ENCODE measurements around the gene NFASC. TPM values are rescaled to one million over a fixed set of nuclear protein-coding genes. Genes with fewer than 3 reads are reported as not detected.

NFASC gene
- total and polyA plus RNA-seq, 3 donors from 2014 or later, result 9.9 to 13.9 (median 10.2) TPM

DNA sequence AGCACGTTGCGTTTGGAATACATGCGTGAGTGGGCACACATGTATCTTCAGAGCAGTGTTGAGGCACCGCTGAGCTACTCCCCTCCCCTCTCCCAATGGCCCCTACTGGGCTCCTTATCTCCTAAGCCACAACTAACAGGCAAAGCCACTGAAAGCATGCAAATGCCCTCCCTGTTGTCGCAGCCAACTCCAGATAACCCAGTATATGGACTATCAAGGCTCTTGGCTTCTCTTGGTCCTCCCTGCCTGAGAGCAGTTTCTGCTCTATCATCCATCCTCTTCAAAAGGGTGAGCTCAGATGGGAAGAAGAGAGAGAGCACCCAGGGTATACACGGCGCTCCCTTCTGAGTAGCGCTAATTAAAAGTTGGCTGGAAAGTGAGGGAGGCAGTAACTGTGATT is 113.8 kb downstream of the NFASC start:
- H3K27me3 ChIP-seq, result no peaks in the 10 kb centered on the region
- no peak for DNase-seq
- 80 to 87% methylated on average over 8 of the region's 8 CpGs for WGBS, 2 donors
- H3K4me3 ChIP-seq, result no peak overlapping the region
- no peak overlapping the region for H3K27ac ChIP-seq
- no peak for TF ChIP-seq POLR2A (IDR thresholded peaks at IDR 0.05)
- TF ChIP-seq, protein P1, sequence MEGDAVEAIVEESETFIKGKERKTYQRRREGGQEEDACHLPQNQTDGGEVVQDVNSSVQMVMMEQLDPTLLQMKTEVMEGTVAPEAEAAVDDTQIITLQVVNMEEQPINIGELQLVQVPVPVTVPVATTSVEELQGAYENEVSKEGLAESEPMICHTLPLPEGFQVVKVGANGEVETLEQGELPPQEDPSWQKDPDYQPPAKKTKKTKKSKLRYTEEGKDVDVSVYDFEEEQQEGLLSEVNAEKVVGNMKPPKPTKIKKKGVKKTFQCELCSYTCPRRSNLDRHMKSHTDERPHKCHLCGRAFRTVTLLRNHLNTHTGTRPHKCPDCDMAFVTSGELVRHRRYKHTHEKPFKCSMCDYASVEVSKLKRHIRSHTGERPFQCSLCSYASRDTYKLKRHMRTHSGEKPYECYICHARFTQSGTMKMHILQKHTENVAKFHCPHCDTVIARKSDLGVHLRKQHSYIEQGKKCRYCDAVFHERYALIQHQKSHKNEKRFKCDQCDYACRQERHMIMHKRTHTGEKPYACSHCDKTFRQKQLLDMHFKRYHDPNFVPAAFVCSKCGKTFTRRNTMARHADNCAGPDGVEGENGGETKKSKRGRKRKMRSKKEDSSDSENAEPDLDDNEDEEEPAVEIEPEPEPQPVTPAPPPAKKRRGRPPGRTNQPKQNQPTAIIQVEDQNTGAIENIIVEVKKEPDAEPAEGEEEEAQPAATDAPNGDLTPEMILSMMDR (IDR thresholded peaks at IDR 0.05), result no peak
- H3K36me3 ChIP-seq (ENCODE audit: low read depth, missing control alignments), result no peaks in the 10 kb centered on the region
- intact Hi-C loops (cut with DNase I; ENCODE audit: low total_unique reads), result no loop called here
- H3K4me1 ChIP-seq, result no peaks in the 10 kb centered on the region
- H3K9me3 ChIP-seq, result no peaks in the 10 kb centered on the region

DNA sequence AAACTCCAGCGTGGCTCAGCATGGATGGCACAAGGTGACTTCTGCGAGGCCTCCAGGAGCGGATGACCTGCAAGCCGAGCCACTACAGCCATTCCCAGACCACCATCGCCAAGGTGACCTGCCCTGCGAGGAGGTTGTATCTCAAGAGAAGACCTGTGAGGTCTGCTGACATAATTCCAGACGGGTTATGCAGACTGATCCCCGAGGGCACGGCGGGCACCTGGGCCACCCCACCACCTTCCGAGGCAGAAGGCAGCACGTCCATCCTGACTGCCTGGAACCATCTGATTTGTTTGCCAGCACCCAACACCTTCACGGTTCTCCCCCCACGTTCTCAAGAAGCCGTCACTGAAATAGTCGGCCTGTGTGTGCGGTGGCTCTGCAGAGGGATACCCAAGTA is 115.5 kb downstream of the NFASC start:
- intact Hi-C loops (cut with DNase I; ENCODE audit: low total_unique reads), result loop anchor here (5.0 kb wide), 1 partner anchor 71 kb away; no protein-coding TSS in a partner anchor
- TF ChIP-seq, protein P1 (IDR thresholded peaks at IDR 0.05), result no peak
- no peak for TF ChIP-seq POLR2A (IDR thresholded peaks at IDR 0.05)
- 87 to 90% methylated on average over 13 to 14 of the region's 17 CpGs for WGBS, 2 donors

GRCh38 chr1:204987689-204988088 is 117.0 kb downstream of the NFASC start:
- Histone ChIP-seq H3K36me3 (ENCODE audit: low read depth, missing control alignments) (no peaks in the 10 kb centered on the region), H3K9me3 (no peaks in the 10 kb centered on the region), H3K27me3 (no peaks in the 10 kb centered on the region), H3K4me1 (no peaks in the 10 kb centered on the region), H3K27ac (no peak overlapping the region), H3K4me3 (no peak overlapping the region)
- DNase-seq, result no peak
- 89% methylated on average over 3 of the region's 3 CpGs for WGBS, 2 donors
- no peak for TF ChIP-seq POLR2A (IDR thresholded peaks at IDR 0.05)
- TF ChIP-seq, protein P1 (IDR thresholded peaks at IDR 0.05), result no peak
- intact Hi-C loops (cut with DNase I; ENCODE audit: low total_unique reads), result loop anchor here (5.0 kb wide), 1 partner anchor 70 kb away; no protein-coding TSS in a partner anchor

More for the DNA sequence above, 115.5 kb downstream of the NFASC start:
- no peak for DNase-seq
- Histone ChIP-seq H3K27me3 (no peaks in the 10 kb centered on the region), H3K4me1 (no peaks in the 10 kb centered on the region), H3K36me3 (ENCODE audit: low read depth, missing control alignments) (no peaks in the 10 kb centered on the region), H3K9me3 (no peaks in the 10 kb centered on the region), H3K27ac (no peak overlapping the region), H3K4me3 (no peak overlapping the region)

GRCh38 chr1:204988196-204988595 is 117.5 kb downstream of the NFASC start:
- H3K27ac ChIP-seq, result no peak overlapping the region
- DNase-seq, result no peak
- H3K36me3 ChIP-seq (ENCODE audit: low read depth, missing control alignments), result no peaks in the 10 kb centered on the region
- intact Hi-C loops (cut with DNase I; ENCODE audit: low total_unique reads), result loop anchor here (5.0 kb wide), 1 partner anchor 69 kb away; no protein-coding TSS in a partner anchor
- TF ChIP-seq POLR2A (IDR thresholded peaks at IDR 0.05), result no peak
- TF ChIP-seq, protein P1 (IDR thresholded peaks at IDR 0.05), result no peak
- WGBS, 2 donors, result 85 to 97% methylated on average over 4 of the region's 4 CpGs
- H3K4me3 ChIP-seq, result no peak overlapping the region
- H3K4me1 ChIP-seq, result no peaks in the 10 kb centered on the region
- H3K9me3 ChIP-seq, result no peaks in the 10 kb centered on the region
- no peaks in the 10 kb centered on the region for H3K27me3 ChIP-seq

Data from testis (tissue), 3 donors.